B cell (primary cell): ENCODE data around the gene PITHD1.

Experiments used
- CTCF ChIP-seq: fragments of 200-600 bp; IDR thresholded peaks from one replicate; pipeline ENCODE4 v1.8.0; 2022; ENCODE audit warnings: antibody characterized with exemption, mild to moderate bottlenecking
- EZH2 ChIP-seq: IDR thresholded peaks from 2 replicates; pipeline ENCODE4 v1.6.1; 2012; ENCODE audit warnings: borderline replicate concordance, low read depth, mild to moderate bottlenecking, moderate library complexity, low read length; ENCODE audit not compliant: insufficient read depth, poor library complexity, severe bottlenecking

- TF ChIP-seq CTCF = no peak
- TF ChIP-seq EZH2 = no peak
These were observed 49.5 kb downstream of the PITHD1 start for GRCh38 chr1:23827717-23828116.
